ENCODE measurements around the gene SETD1A.
A peak's percentile ranks its signal among the peaks of the same experiment; 100 is the strongest.

SETD1A gene

GRCh38 chr16:30957456-30958174, at the start of gene SETD1A:
SETD1A (plus strand) TSS chr16:30957754; CDS start chr16:30958732, 978 bp downstream.
- DNase-seq, result peak; percentile 87

- DNase-seq, result no peak
These were observed 47.0 kb upstream of the SETD1A start for GRCh38 chr16:30910427-30911029.

- no peak for DNase-seq
These were observed 44.7 kb upstream of the SETD1A start for GRCh38 chr16:30912794-30913412.

- no peak for DNase-seq
These were observed 42.7 kb upstream of the SETD1A start for GRCh38 chr16:30914830-30915229.

GRCh38 chr16:30918614-30919013, 38.9 kb upstream of the SETD1A start:
- no peak for DNase-seq

GRCh38 chr16:30920891-30921290, 36.7 kb upstream of the SETD1A start:
- no peak for DNase-seq

- DNase-seq, result no peak
These were observed 36.2 kb upstream of the SETD1A start for GRCh38 chr16:30921459-30921747.

GRCh38 chr16:30921748-30922419, 35.7 kb upstream of the SETD1A start:
- peak; percentile 76 for DNase-seq

- peak; percentile 100 for DNase-seq
These were observed 35.1 kb upstream of the SETD1A start for GRCh38 chr16:30922420-30922959.

- peak; percentile 99 for DNase-seq
These were observed 34.5 kb upstream of the SETD1A start for GRCh38 chr16:30922960-30923535.

GRCh38 chr16:30923554-30924075, 33.9 kb upstream of the SETD1A start, which contains the start of gene FBXL19:
FBXL19 (plus strand) TSS chr16:30923572; CDS start chr16:30925755, 2,183 bp downstream.
- no peak for DNase-seq

GRCh38 chr16:30924076-30924912, 33.3 kb upstream of the SETD1A start:
- no peak for DNase-seq

GRCh38 chr16:30924913-30925631, 32.5 kb upstream of the SETD1A start:
- DNase-seq, result no peak

- no peak for DNase-seq
These were observed 31.9 kb upstream of the SETD1A start for GRCh38 chr16:30925632-30925987.

- no peak for DNase-seq
These were observed 31.4 kb upstream of the SETD1A start for GRCh38 chr16:30925995-30926811.

GRCh38 chr16:30926937-30927788, 30.4 kb upstream of the SETD1A start:
- DNase-seq, result no peak

GRCh38 chr16:30927789-30928378, 29.7 kb upstream of the SETD1A start:
- peak; percentile 96 for DNase-seq

GRCh38 chr16:30928390-30928789, 29.2 kb upstream of the SETD1A start:
- no peak for DNase-seq

- DNase-seq, result no peak
These were observed 28.4 kb upstream of the SETD1A start for GRCh38 chr16:30929167-30929566.
